Testis (tissue), 2 donors: Measurements from ENCODE around the gene ATP10A.

Experiments
- POLR2A ChIP-seq: fragments of 450-650 bp; IDR thresholded peaks from one replicate; pipeline ENCODE4 v1.6.1; 2017; ENCODE audit warnings: antibody characterized with exemption, mild to moderate bottlenecking, moderate library complexity
- TF ChIP-seq, protein P1 (sequence below), 3 experiments: fragments of 450-650 bp in 2 of 3; fragments of 200-600 bp in 1 of 3; sonication (generic) in 1 of 3; IDR thresholded peaks; one replicate each; pipeline ENCODE4 v1.5.1; 2016 to 2019; ENCODE audit warnings: antibody characterized with exemption in 3 of 3, mild to moderate bottlenecking in 2 of 3, moderate library complexity in 1 of 3

GRCh38 chr15:25684521-25685431 is 178.4 kb downstream of the ATP10A start:
- no peak for TF ChIP-seq POLR2A
- TF ChIP-seq, protein P1, sequence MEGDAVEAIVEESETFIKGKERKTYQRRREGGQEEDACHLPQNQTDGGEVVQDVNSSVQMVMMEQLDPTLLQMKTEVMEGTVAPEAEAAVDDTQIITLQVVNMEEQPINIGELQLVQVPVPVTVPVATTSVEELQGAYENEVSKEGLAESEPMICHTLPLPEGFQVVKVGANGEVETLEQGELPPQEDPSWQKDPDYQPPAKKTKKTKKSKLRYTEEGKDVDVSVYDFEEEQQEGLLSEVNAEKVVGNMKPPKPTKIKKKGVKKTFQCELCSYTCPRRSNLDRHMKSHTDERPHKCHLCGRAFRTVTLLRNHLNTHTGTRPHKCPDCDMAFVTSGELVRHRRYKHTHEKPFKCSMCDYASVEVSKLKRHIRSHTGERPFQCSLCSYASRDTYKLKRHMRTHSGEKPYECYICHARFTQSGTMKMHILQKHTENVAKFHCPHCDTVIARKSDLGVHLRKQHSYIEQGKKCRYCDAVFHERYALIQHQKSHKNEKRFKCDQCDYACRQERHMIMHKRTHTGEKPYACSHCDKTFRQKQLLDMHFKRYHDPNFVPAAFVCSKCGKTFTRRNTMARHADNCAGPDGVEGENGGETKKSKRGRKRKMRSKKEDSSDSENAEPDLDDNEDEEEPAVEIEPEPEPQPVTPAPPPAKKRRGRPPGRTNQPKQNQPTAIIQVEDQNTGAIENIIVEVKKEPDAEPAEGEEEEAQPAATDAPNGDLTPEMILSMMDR (IDR thresholded peaks at IDR 0.05), result no peak
